Spinal cord (tissue), 10 donors: ENCODE results near the gene BCL7C. TPM values are rescaled to one million over a fixed set of nuclear protein-coding genes. Genes with fewer than 3 reads are reported as not detected.

Experiments
- DNase-seq, 6 donors: peaks; one replicate each; pipeline versions ENCODE4 v3.0.0 to v3.0.0-alpha.2; 2013 to 2015; ENCODE audit warnings: low spot score in 6 of 6, low read depth in 4 of 6
- H3K27ac ChIP-seq: one replicate; pipeline ENCODE4 v1.5.1; 2013; ENCODE audit warnings: low read depth, low read length, control low read depth
- H3K27me3 ChIP-seq: one replicate; pipeline ENCODE4 v1.6.1; 2013; ENCODE audit warnings: low read length; ENCODE audit not compliant: control insufficient read depth, insufficient read depth
- H3K36me3 ChIP-seq: one replicate; pipeline ENCODE4 v1.6.1; 2013; ENCODE audit warnings: low read length; ENCODE audit not compliant: control insufficient read depth, insufficient read depth
- H3K4me1 ChIP-seq: one replicate; pipeline ENCODE4 v1.6.1; 2013; ENCODE audit warnings: low read length; ENCODE audit not compliant: control insufficient read depth, insufficient read depth
- H3K4me3 ChIP-seq: one replicate; pipeline ENCODE4 v1.5.1; 2013; ENCODE audit warnings: low read depth, low read length, control low read depth
- H3K9me3 ChIP-seq: one replicate; pipeline ENCODE4 v1.6.1; 2013; ENCODE audit warnings: low read length; ENCODE audit not compliant: control insufficient read depth, insufficient read depth
- WGBS: methylation state at CpG from one replicate; pipeline ENCODE4 v1.1.5; 2013; ENCODE audit warnings: missing lambda C conversion rate; ENCODE audit not compliant: insufficient coverage; 5-methylcytosine and 5-hydroxymethylcytosine counted together
- polyA plus RNA-seq, 2 donors: library from polyadenylated mRNA; unstranded; fragments of 120-200 nt; gene quantifications; one replicate each; pipeline ENCODE4 v1.2.1, GENCODE V29; 2013; ENCODE audit not compliant: insufficient read length in 2 of 2
- total RNA-seq, 2 donors: library from RNA; depleted of rRNA in 1 of 2; stranded (reverse); fragments of 120-200 nt in 1 of 2; fragments of >200 nt in 1 of 2; gene quantifications; one replicate each; pipeline versions ENCODE4 v1.2.3 to v1.2.4, GENCODE V29; 2013 to 2014
- donor health status: healthy.

BCL7C gene
- total and polyA plus RNA-seq, 4 donors, result 27.0 to 71.7 (median 44.0) TPM

- Histone ChIP-seq H3K36me3 (peaks cover 11% of the 10 kb centered on the region), H3K27me3 (no peaks in the 10 kb centered on the region), H3K27ac (no peak overlapping the region), H3K4me3 (no peak overlapping the region), H3K9me3 (no peaks in the 10 kb centered on the region), H3K4me1 (no peaks in the 10 kb centered on the region)
- WGBS, result 100% methylated on average over 1 of the region's 2 CpGs
- no peak for DNase-seq
Measured at GRCh38 chr16:30853758-30854157, 40.1 kb downstream of the BCL7C start.

- Histone ChIP-seq H3K9me3 (no peaks in the 10 kb centered on the region), H3K27ac (no peak overlapping the region), H3K27me3 (no peaks in the 10 kb centered on the region), H3K4me3 (no peak overlapping the region), H3K36me3 (peaks cover 9% of the 10 kb centered on the region), H3K4me1 (no peaks in the 10 kb centered on the region)
- no CpG with 5 or more reads among the region's 1 CpG for WGBS
- no peak for DNase-seq
Measured at GRCh38 chr16:30850246-30850645, 43.6 kb downstream of the BCL7C start.

DNA sequence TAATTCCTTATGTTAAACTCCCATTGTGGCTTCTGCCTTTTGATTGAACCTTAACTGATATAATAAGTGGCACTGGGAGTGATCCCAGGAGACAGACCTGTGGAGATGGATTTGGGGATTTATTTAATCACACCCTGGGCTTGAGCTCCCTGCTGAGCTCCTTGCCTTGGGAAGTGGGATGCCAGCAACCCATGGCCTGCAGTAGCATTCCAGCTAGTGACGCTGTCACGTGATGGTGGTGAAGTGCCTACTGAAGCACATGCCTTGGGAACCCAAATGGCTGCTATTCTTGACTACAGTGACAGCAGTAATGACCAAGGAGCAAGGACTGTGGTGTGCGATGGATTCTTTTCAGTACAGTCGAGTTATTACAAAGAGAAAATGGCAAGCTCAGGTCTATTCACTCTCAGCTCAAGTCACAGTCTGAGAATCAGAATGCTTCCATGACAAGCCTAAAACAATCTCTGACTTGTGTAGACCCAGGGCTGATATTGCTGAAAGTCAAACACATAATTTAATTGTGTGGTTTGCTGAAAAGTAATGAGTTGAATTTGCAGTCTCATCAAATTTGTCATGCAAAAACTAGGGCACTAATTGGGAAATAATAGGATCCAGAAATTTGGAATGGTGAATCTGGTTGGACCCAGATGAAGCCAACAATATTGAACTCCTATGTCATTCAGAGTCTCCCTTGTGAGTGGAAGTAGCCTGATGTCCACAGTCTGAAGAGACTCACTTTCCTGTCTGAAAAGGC is 47.1 kb downstream of the BCL7C start:
- WGBS, result 68% methylated on average over 4 of the region's 4 CpGs

DNA sequence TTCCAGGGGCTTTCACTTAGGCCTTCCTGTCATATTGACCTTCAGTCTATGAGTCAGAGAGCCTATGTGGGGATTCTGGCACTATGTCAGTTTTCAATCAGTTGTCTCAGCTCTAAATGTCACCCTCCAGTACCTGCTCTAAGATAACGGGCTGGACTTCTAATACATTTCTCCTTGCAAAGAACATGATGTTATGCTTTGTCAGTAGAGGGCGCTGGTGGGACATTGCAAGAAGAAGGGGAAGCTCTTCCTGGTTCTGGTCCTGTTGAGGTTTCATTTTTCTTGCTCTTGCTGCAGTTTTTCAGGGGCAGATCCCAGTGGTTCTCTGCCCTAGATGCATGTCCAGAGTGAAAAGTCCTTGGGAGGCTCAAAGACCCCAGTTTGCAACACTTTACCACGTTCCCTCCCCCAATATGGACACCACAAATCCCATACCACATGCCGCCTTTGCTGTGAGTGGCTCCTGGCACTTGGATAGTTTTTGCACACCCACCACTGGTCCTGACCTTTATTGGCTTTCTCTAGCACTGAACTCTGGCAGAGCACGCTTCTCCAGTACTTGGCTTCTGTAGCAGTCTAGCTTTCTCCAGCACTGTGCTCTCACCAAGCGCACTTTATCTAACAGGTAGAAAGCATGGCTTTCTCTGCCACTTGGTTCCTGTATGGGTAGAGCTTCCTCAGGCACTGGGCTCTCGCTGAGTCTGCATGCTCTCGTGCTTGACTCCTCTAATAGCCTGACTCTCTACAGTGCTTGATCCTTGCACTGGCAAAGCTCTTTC is 49.0 kb downstream of the BCL7C start:
- Histone ChIP-seq H3K27ac (no peak overlapping the region), H3K9me3 (no peaks in the 10 kb centered on the region), H3K36me3 (no peaks in the 10 kb centered on the region), H3K4me1 (peaks cover 2% of the 10 kb centered on the region), H3K27me3 (no peaks in the 10 kb centered on the region), H3K4me3 (no peak overlapping the region)
- 41% methylated on average over 7 of the region's 8 CpGs for WGBS
- DNase-seq, result peak; percentile 27 to 89 (median 58)

More for the DNA sequence above, 47.1 kb downstream of the BCL7C start:
- no peak for DNase-seq
- H3K9me3 ChIP-seq, result no peaks in the 10 kb centered on the region
- H3K4me1 ChIP-seq, result peaks cover 2% of the 10 kb centered on the region
- H3K4me3 ChIP-seq, result no peak overlapping the region
- H3K27me3 ChIP-seq, result no peaks in the 10 kb centered on the region
- no peaks in the 10 kb centered on the region for H3K36me3 ChIP-seq
- no peak overlapping the region for H3K27ac ChIP-seq

- H3K27me3 ChIP-seq, result no peaks in the 10 kb centered on the region
- H3K36me3 ChIP-seq, result no peaks in the 10 kb centered on the region
- H3K27ac ChIP-seq, result no peak overlapping the region
- peaks cover 2% of the 10 kb centered on the region for H3K4me1 ChIP-seq
- no peak for DNase-seq
- H3K9me3 ChIP-seq, result no peaks in the 10 kb centered on the region
- no peak overlapping the region for H3K4me3 ChIP-seq
- WGBS, result 100% methylated on average over 1 of the region's 1 CpG
Measured at GRCh38 chr16:30844346-30844670, 49.6 kb downstream of the BCL7C start.

DNA sequence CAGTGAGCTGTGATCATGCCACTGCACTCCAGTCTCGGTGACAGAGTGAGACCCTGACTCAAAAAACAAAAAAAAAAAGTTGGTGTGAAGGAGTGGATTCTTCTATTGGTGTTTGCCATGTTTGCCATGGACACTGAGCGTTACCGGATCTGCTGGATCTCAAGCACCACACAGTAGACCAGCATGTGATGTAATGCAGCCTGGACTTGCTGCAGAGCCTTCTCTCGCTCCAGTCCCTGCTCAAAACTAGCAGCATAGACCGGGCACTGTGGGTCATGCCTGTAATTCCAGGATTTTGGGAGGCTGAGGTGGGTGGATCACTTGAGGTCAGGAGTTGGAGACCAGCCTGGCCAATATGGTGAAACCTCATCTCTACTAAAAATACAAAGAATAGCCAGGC is 50.4 kb downstream of the BCL7C start:
- H3K27ac ChIP-seq, result no peak overlapping the region
- H3K4me3 ChIP-seq, result no peak overlapping the region
- WGBS, result 100% methylated on average over 4 of the region's 5 CpGs
- H3K9me3 ChIP-seq, result no peaks in the 10 kb centered on the region
- DNase-seq, result no peak
- peaks cover 2% of the 10 kb centered on the region for H3K4me1 ChIP-seq
- no peaks in the 10 kb centered on the region for H3K27me3 ChIP-seq
- no peaks in the 10 kb centered on the region for H3K36me3 ChIP-seq

GRCh38 chr16:30842971-30843370 is 50.9 kb downstream of the BCL7C start:
- no peak for DNase-seq
- 100% methylated on average over 2 of the region's 4 CpGs for WGBS
- Histone ChIP-seq H3K27ac (no peak overlapping the region), H3K9me3 (no peaks in the 10 kb centered on the region), H3K27me3 (no peaks in the 10 kb centered on the region), H3K4me3 (no peak overlapping the region), H3K36me3 (no peaks in the 10 kb centered on the region), H3K4me1 (peaks cover 2% of the 10 kb centered on the region)

GRCh38 chr16:30841332-30841731 is 52.5 kb downstream of the BCL7C start:
- 94% methylated on average over 8 of the region's 9 CpGs for whole genome bisulfite sequencing
- H3K27me3 ChIP-seq, result no peaks in the 10 kb centered on the region
- no peaks in the 10 kb centered on the region for H3K9me3 ChIP-seq
- H3K4me3 ChIP-seq, result no peak overlapping the region
- peaks cover 2% of the 10 kb centered on the region for H3K4me1 ChIP-seq
- H3K36me3 ChIP-seq, result peaks cover 3% of the 10 kb centered on the region
- no peak for DNase-seq
- H3K27ac ChIP-seq, result no peak overlapping the region

- peaks cover 2% of the 10 kb centered on the region for H3K4me1 ChIP-seq
- no peaks in the 10 kb centered on the region for H3K9me3 ChIP-seq
- no peaks in the 10 kb centered on the region for H3K27me3 ChIP-seq
- WGBS, result 100% methylated on average over 2 of the region's 5 CpGs
- H3K27ac ChIP-seq, result no peak overlapping the region
- H3K36me3 ChIP-seq, result peaks cover 3% of the 10 kb centered on the region
- no peak for DNase-seq
- H3K4me3 ChIP-seq, result no peak overlapping the region
Measured at GRCh38 chr16:30840611-30841010, 53.3 kb downstream of the BCL7C start.
